IPS-18a (cell line): ENCODE measurements around the gene CUZD1.

Experiments
- H3K27ac ChIP-seq: one replicate; pipeline ENCODE4 v1.5.1; 2013; ENCODE audit warnings: low read length
- H3K27me3 ChIP-seq: one replicate; pipeline ENCODE4 v1.6.1; 2013; ENCODE audit warnings: mild to moderate bottlenecking, low read length; ENCODE audit not compliant: control insufficient read depth, insufficient read depth
- H3K36me3 ChIP-seq: one replicate; pipeline ENCODE4 v1.6.1; 2013; ENCODE audit warnings: low read depth, low read length; ENCODE audit not compliant: control insufficient read depth
- H3K4me1 ChIP-seq: one replicate; pipeline ENCODE4 v1.6.1; 2013; ENCODE audit warnings: low read depth, low read length; ENCODE audit not compliant: control insufficient read depth
- H3K4me3 ChIP-seq: one replicate; pipeline ENCODE4 v1.5.1; 2013; ENCODE audit warnings: low read length
- H3K9ac ChIP-seq: one replicate; pipeline ENCODE4 v1.6.1; 2013; ENCODE audit warnings: mild to moderate bottlenecking, low read length, moderate library complexity
- H3K9me3 ChIP-seq: one replicate; pipeline ENCODE4 v1.6.1; 2013; ENCODE audit warnings: low read depth, low read length; ENCODE audit not compliant: control insufficient read depth

Gene CUZD1

DNA sequence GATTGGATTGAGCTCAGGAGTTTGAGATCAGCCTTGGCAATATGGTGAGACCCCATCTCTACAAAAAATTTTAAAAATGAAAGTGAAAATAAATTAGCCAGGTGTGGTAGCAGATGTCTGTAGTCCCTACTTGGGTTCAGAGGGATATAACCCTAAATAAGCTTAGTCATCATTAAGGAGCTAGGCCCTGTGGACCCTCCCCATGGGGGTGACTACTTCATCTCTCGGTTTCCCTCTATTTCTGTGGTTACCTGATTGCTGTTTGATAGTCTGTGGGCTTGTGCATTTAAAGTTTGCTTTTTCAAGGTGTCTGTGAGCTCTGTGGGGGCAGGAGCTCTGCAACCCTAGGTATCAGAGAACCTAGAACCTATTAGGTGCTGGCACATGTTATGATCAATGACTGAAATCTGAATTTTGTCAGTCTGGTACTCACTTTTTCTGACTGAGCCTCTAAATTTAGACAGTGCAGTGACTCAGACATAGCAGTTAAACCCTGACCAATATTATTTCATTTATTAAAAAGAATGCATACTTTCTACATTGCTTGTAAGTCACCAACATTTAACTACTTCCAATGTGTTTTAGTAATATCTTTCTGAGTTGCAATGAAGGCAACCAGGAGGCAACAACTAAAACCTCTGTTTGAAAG is 8.1 kb upstream of the CUZD1 start:
- H3K36me3 ChIP-seq = peaks cover 13% of the 10 kb centered on the region
- H3K9me3 ChIP-seq = no peaks in the 10 kb centered on the region
- H3K27me3 ChIP-seq = no peaks in the 10 kb centered on the region
- H3K4me3 ChIP-seq = no peak overlapping the region
- H3K4me1 ChIP-seq = peaks cover 19% of the 10 kb centered on the region
- H3K27ac ChIP-seq = no peak overlapping the region
- no peak overlapping the region for H3K9ac ChIP-seq

DNA sequence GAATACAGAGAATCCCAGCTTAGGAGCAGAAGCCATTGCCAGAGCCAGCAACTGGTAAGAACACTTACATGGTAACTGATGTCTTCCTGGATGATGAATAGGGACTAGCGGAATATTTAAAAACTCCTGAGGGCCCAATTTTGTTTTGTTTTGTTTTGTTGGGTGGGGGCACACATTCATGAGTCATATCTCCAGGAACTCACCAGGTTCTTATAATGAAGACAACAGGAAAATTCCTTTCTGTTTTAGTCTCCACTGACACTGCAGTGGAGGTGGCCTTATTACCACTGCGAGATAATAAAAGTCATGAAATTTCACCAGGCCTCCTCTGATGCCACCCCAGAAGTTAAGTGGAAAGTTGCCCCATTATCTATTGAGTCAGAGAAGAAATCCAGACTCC is 6.6 kb upstream of the CUZD1 start:
- Histone ChIP-seq H3K36me3 (peaks cover 13% of the 10 kb centered on the region), H3K4me1 (peaks cover 19% of the 10 kb centered on the region), H3K27ac (no peak overlapping the region), H3K9ac (no peak overlapping the region), H3K4me3 (no peak overlapping the region), H3K9me3 (no peaks in the 10 kb centered on the region), H3K27me3 (no peaks in the 10 kb centered on the region)

DNA sequence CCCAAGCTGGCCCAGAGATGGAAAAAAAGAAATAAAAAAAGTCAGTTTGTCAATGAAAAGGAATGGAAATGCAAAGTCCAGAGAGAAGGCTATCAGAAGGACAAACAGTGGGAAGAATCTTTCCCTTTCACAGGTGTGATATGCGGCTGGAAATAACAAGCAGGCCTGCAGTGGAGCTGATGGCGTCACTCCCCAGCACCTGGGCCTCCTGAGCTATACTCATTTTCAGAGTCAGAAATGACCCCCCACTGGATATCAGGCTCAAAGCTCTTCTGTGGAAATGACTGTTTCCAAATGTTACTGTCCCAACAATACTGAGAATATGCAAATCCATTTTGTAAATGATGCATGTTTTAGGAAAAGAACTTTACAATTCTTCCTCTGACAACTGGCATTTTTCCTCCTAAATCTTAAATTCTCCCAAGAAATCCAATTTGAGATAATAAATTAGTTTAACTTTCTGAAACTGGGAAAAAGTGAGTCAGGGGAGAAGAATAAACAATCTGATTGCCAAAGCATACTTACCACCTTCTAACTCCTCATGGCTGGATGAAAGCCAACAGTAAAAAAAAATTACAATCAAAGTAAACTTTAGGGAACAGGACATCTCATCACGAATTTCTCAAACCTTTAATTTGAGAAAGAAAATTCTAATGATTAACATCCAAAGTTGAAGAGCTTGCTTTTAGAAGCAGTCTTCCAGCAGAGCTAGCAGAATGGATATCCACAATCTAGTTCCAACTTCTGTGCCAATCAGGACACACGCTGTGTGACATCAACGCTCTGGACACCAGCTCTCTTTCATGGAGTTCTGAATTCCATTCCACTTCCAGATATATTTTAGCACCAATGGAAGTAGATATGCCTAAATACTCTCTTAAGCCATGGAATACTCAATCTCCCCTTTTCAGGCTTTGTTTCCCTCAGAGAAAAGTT is 5.3 kb upstream of the CUZD1 start:
- no peak overlapping the region for H3K4me3 ChIP-seq
- peaks cover 13% of the 10 kb centered on the region for H3K36me3 ChIP-seq
- no peaks in the 10 kb centered on the region for H3K27me3 ChIP-seq
- no peak overlapping the region for H3K27ac ChIP-seq
- peaks cover 19% of the 10 kb centered on the region for H3K4me1 ChIP-seq
- no peaks in the 10 kb centered on the region for H3K9me3 ChIP-seq
- H3K9ac ChIP-seq = no peak overlapping the region

DNA sequence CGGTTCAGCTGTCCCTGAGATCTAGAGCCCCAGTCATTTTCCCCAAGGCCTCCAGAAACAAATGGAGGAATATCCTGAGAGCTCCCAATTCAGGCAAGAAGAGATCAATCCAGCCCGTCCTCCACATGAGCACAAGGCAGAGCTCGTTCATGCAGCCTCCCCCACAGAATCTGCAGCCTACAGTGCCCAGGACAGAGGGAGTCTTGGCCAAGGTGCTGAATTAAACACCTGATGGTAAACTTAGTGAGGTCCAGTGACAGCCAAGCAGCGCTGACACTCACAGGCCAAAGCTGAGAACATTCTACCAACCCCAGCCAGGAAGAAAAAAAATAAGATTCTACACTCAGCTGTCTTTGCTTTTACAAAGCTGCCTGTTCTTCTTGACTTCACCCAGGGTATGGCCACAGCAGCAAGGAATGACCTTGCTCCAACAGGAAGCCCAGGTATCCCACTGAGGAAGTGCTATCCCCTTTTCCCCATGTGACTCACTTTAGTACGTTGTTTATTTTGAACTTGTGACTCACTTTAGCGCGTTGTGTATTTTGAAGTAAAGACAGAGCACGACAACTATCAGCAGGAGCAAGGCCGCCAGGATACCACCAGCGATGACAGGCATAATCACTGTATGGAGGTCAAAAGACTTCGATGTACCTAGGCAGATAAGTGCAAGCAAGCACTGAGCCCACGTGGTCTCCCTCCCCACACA is 4.4 kb upstream of the CUZD1 start:
- no peaks in the 10 kb centered on the region for H3K9me3 ChIP-seq
- no peak overlapping the region for H3K4me3 ChIP-seq
- H3K27me3 ChIP-seq = no peaks in the 10 kb centered on the region
- no peak overlapping the region for H3K9ac ChIP-seq
- H3K36me3 ChIP-seq = peaks cover 13% of the 10 kb centered on the region
- H3K27ac ChIP-seq = no peak overlapping the region
- H3K4me1 ChIP-seq = peaks cover 19% of the 10 kb centered on the region

DNA sequence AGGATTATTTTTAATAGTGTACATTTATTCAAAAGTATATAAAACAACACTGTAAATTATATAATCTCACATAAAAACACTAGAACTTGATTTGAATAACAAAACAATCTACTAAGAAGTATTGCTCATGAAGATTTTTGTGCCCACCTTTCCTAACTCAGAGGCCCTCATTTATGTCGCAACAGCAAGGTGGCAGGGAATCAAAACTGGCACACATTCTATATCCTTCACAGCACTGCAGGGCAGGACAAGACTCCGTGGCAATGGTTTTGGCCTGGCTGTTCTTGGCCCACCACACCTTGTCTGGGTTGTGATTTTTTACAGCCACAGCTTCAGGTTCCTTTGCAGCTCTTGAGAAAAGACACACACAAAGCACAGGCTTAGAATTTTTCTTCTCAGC is 3.4 kb upstream of the CUZD1 start:
- Histone ChIP-seq H3K9ac (no peak overlapping the region), H3K27ac (no peak overlapping the region), H3K4me3 (no peak overlapping the region), H3K9me3 (no peaks in the 10 kb centered on the region), H3K27me3 (no peaks in the 10 kb centered on the region), H3K4me1 (peaks cover 19% of the 10 kb centered on the region), H3K36me3 (peaks cover 11% of the 10 kb centered on the region)

DNA sequence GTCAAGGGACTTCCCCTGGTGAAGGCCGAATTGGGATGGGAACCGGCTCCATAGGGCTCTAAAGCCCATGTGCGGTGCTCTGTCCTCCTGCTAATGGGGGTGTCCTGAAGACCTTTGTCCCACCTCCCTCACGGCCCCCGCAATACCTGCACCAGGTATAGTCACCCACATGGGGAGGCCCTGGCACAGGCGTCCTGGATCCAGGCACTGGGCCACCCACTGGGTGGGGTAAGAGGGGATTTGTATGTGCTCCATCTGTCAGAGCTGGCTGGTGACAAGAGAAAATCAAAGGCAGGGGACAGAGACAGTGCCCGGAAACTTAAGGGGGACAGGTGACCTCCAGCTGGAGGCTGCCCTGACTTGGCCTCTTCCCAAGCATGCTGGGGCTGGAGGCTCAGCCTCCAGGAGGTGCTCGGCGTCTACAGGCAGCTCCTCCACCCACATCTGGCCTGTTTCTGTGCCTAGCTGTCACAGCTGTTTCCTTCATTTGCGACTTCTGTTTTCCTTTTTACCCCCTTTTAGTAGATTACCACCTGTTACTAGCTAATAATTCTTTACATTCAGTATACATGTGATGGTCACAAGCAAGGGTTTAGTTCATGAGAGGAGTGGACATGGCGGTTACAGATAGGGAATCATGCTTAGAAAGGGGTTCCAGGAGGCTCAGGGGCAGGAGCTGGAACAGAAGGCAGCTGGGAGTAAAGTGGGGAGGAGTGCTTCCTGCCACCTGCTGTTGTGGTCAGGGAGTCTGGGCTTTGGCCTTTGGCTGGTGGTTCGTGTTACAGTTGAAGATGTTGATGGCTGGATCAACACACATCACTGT is 2.3 kb upstream of the CUZD1 start:
- H3K27ac ChIP-seq = no peak overlapping the region
- H3K4me3 ChIP-seq = no peak overlapping the region
- peaks cover 19% of the 10 kb centered on the region for H3K4me1 ChIP-seq
- H3K9me3 ChIP-seq = peaks cover 1% of the 10 kb centered on the region
- no peak overlapping the region for H3K9ac ChIP-seq
- H3K27me3 ChIP-seq = no peaks in the 10 kb centered on the region
- peaks cover 4% of the 10 kb centered on the region for H3K36me3 ChIP-seq

DNA sequence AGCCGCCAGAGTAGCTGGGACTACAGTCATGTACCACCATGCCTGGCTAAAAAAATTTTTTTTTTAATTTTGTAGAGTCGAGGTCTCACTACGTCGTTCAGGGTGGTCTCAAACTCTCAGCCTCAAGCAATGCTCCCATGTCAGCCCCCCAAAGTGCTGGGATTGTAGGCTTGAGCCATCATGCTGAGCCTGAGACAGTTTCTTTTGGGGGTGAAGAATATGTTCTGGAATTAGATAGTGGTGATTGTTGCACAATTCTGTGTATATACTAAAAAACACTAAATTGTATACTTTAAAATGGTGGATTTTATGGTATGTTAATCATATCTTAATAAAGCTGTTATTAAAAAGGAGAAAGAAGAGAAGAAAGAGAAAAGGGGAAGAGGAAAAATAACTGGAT is 1.5 kb downstream of the CUZD1 start:
- Histone ChIP-seq H3K9ac (no peak overlapping the region), H3K4me1 (peaks cover 7% of the 10 kb centered on the region), H3K27me3 (no peaks in the 10 kb centered on the region), H3K36me3 (peaks cover 9% of the 10 kb centered on the region), H3K27ac (no peak overlapping the region), H3K9me3 (peaks cover 8% of the 10 kb centered on the region), H3K4me3 (no peak overlapping the region)

DNA sequence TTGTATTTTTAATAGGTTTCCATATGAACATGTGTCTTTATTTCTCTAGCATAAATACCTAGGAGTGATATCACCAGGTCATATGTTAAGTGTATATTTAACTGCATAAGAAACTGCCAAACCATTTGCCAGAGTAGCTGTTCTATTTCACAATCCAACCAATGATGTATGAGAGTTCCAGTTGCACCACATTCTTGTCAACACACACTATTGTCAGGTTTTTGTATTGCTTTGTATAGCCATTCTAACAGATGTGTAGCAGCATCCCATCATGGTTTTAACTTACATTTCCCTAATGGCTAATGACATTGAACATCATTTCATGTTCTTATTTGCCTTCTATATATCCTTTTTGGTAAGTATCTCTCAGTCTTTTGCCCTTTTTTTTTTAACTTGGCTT is 4.1 kb downstream of the CUZD1 start:
- no peak overlapping the region for H3K4me3 ChIP-seq
- peaks cover 8% of the 10 kb centered on the region for H3K9me3 ChIP-seq
- no peak overlapping the region for H3K27ac ChIP-seq
- H3K36me3 ChIP-seq = peaks cover 35% of the 10 kb centered on the region
- H3K9ac ChIP-seq = no peak overlapping the region
- peaks cover 6% of the 10 kb centered on the region for H3K4me1 ChIP-seq
- no peaks in the 10 kb centered on the region for H3K27me3 ChIP-seq

DNA sequence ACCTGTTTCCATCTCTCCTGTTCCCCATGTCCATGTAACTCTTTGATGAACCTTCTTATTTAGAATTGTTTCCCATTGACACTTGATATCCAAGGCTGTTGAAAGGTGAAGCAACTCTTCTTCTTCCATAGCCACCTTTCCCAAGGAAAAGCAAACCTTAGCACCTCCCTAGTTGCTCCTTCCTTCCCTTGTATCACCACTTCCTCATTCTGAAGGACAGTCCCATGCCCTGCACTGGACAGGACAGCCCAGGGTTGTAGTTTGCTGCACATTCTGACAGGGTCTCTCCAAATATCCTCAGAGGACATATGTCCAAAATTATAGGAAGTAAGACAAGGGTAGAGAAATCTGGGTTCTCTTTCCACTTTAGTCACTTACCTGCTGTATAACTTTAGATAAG is 6.2 kb downstream of the CUZD1 start:
- H3K4me1 ChIP-seq = no peaks in the 10 kb centered on the region
- no peak overlapping the region for H3K9ac ChIP-seq
- H3K27me3 ChIP-seq = no peaks in the 10 kb centered on the region
- H3K36me3 ChIP-seq = peaks cover 54% of the 10 kb centered on the region
- H3K4me3 ChIP-seq = no peak overlapping the region
- H3K27ac ChIP-seq = no peak overlapping the region
- H3K9me3 ChIP-seq = peaks cover 8% of the 10 kb centered on the region

DNA sequence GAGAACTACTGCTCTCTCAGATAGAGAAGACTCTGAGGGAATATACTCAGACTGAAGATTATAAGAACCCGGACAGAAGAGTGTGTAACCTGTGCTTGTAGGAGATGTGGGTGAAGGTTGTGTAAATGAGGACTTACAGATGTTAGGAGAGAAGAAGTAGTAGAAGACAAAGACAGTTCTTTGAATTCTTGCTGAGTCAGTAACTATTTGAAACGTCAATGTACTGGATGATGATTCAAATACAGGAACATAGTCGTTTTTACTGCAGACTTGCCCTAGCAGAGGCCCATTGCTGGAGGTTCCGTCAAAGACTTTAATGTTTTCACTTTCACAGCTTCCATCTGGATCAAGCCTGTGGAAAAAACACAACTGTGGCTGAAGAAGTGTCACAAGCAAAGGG is 6.8 kb downstream of the CUZD1 start:
- no peaks in the 10 kb centered on the region for H3K4me1 ChIP-seq
- peaks cover 8% of the 10 kb centered on the region for H3K9me3 ChIP-seq
- no peak overlapping the region for H3K9ac ChIP-seq
- no peaks in the 10 kb centered on the region for H3K27me3 ChIP-seq
- peaks cover 57% of the 10 kb centered on the region for H3K36me3 ChIP-seq
- H3K4me3 ChIP-seq = no peak overlapping the region
- no peak overlapping the region for H3K27ac ChIP-seq

DNA sequence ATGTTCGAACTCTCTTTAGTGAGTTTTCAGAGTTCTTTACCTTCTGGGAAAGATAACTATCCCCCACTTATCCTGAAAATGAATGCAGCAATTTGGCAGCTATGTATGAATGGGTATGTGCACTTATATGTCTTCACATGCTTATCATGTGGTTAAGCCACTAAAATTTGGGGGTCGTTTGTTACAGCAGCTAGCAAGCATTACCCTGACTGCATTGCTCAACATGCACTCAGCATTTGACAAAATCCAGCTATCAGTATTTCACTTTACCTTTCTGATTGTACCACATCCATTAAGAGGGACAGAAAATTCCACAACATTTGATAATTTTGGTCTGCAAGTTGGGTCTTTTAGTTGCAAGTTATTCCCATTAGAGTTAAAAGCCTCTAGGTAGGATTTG is 9.7 kb downstream of the CUZD1 start:
- Histone ChIP-seq H3K4me1 (no peaks in the 10 kb centered on the region), H3K9me3 (no peaks in the 10 kb centered on the region), H3K4me3 (no peak overlapping the region), H3K9ac (no peak overlapping the region), H3K27ac (no peak overlapping the region), H3K27me3 (no peaks in the 10 kb centered on the region), H3K36me3 (peaks cover 72% of the 10 kb centered on the region)
